ENCODE data around the gene ZCCHC14.

- TF ChIP-seq RBBP5 (IDR thresholded peaks at IDR 0.05; ENCODE audit: borderline replicate concordance, low read depth, low read length) = no peak
- TF ChIP-seq CTCF (IDR thresholded peaks at IDR 0.05; ENCODE audit: control extremely low read depth in 1 of 3, insufficient read depth in 1 of 3, low read depth in 1 of 3, low read length in 3 of 3) = no peak
- no peak for TF ChIP-seq CBX5 (IDR thresholded peaks at IDR 0.05; ENCODE audit: low read depth, low read length)
- TF ChIP-seq ZNF274 (IDR thresholded peaks at IDR 0.05; ENCODE audit: borderline replicate concordance, extremely low read depth, low read length) = no peak
- TF ChIP-seq GABPA (IDR thresholded peaks at IDR 0.05; ENCODE audit: borderline replicate concordance, insufficient read depth, low read length) = no peak
- TF ChIP-seq JUN (IDR thresholded peaks at IDR 0.05; ENCODE audit: low read depth, low read length) = no peak
- no peak for TF ChIP-seq BCL11A (IDR thresholded peaks at IDR 0.05; ENCODE audit: low read depth in 2 of 2, low read length in 2 of 2)
Observed at GRCh38 chr16:87474017-87474416, 18.8 kb downstream of the ZCCHC14 start.
